Psoas muscle (tissue), 8 donors: ENCODE results near the gene FBLN1. TPM values are rescaled to one million over a fixed set of nuclear protein-coding genes. Genes with fewer than 3 reads are reported as not detected.

Source experiments
- ATAC-seq, 4 donors: fragments of 200-7000 bp; cut with Tn5 transposase; one replicate each; pipeline ENCODE4 v1.9.1; 2020; ENCODE audit warnings: moderate library complexity in 3 of 4, mild to moderate bottlenecking in 2 of 4
- DNase-seq, 2 donors: peaks; one replicate each; pipeline ENCODE4 v3.0.0-alpha.2; 2020
- H3K27ac ChIP-seq: fragments of 200-600 bp; one replicate; pipeline ENCODE4 v1.8.0; 2022
- H3K27me3 ChIP-seq, 3 donors: fragments of 200-600 bp in 1 of 3; one replicate each; pipeline versions ENCODE4 v1.6.1 to v1.8.0; 2013 to 2022; ENCODE audit warnings: low read length in 2 of 3, mild to moderate bottlenecking in 2 of 3, moderate library complexity in 1 of 3; ENCODE audit not compliant: insufficient read depth in 3 of 3
- H3K36me3 ChIP-seq, 2 donors: fragments of 200-600 bp in 1 of 2; one replicate each; pipeline versions ENCODE4 v1.6.1 to v1.8.0; 2013 to 2022; ENCODE audit warnings: low read depth in 1 of 2, mild to moderate bottlenecking in 1 of 2, moderate library complexity in 1 of 2; ENCODE audit not compliant: insufficient read depth in 1 of 2
- H3K4me1 ChIP-seq: fragments of 200-600 bp; one replicate; pipeline ENCODE4 v1.8.0; 2022
- H3K4me3 ChIP-seq: fragments of 200-600 bp; one replicate; pipeline ENCODE4 v1.8.0; 2022; ENCODE audit warnings: mild to moderate bottlenecking
- H3K9me3 ChIP-seq: fragments of 200-600 bp; one replicate; pipeline ENCODE4 v1.8.0; 2022
- WGBS, 3 donors: extraction: QIAGEN DNeasy Blood & Tissue Kit; methylation state at CpG; one replicate each; pipeline versions ENCODE4 v1.1.6 to v1.1.7; 2013; 5-methylcytosine and 5-hydroxymethylcytosine counted together
- intact Hi-C, 2 donors: fragments of 100-400 bp; cut with DNase I; formaldehyde crosslinking; loops; one replicate each; pipeline versions ENCODE4 v1.11.0 to v1.14.2; 2022
- polyA plus RNA-seq, 3 donors: library from polyadenylated mRNA; stranded (reverse); fragments of 200-250 nt; gene quantifications; one replicate each; pipeline ENCODE4 v1.2.3, GENCODE V29; 2013
- total RNA-seq, 4 donors: library from RNA; stranded (reverse); fragmentation: NEBNext Ultra II Directional in 2 of 4; extraction: Animal tissue kit (Norgen Biotek cat#: 25700) in 2 of 4; gene quantifications; one replicate each; pipeline versions ENCODE4 v1.2.1 to v1.2.4, GENCODE V29; 2021 to 2023
- TF ChIP-seq, protein P1 (sequence below): fragments of 200-600 bp; IDR thresholded peaks from one replicate; pipeline ENCODE4 v1.8.0; 2022; ENCODE audit warnings: antibody characterized with exemption
- donor health status: healthy with polysubstance abuse.
- donor health status: DM: no; HTN: no; CAD: no; lungs with moderate emphysema.
- donor health status: Bipolar disorder and iron deficiency.
- donor health status: healthy.
- donor health status: DM: yes; HTN: yes; CAD: no.
- donor health status: DM: no; HTN: no; CAD: no.
- donor health status: DM: no; HTN: no; CAD: no.
- donor health status: DM: yes; HTN: yes; CAD: no.

FBLN1 gene
- total and polyA plus RNA-seq, 7 donors: 10.5 to 95.7 (median 19.3) TPM

DNA sequence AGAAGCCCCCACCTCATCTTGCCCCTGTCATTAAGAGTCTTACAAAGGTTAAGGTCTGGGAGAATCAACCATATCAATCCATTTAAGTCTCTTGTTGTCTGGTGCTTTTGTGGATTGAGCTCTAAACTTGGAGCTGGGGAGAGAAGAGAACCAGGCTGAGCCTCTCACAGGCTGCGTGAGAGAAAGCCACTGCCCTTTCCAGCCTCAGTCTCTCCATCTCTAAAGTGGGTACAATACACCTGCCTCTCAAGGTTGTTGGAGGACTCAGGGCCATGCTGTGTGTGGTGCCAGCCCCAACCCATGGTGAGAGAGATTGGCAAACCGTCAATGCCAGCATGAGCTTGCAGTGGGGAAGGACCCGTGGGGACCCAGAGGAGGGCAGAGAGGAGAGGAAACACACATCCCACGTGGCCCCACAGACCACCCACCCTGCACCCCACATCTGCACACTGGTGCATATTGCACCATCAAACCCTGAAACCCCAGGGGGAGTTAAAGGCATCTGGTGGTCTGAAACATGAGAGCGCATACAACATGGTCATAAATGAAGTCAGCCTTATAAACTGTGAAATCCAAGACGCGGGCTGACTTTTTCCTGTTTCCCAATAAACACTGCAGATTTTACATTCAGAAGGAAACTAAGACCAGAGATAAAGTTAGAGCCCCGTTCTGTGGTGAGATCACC, 27.5 kb upstream of the FBLN1 start:
- intact Hi-C loops: no loop called here
- Histone ChIP-seq H3K27me3 (peaks cover 0 to 5% (median 0%) of the 10 kb centered on the region in 3 donors), H3K9me3 (no peaks in the 10 kb centered on the region), H3K4me3 (no peak overlapping the region), H3K4me1 (no peaks in the 10 kb centered on the region), H3K27ac (no peak overlapping the region), H3K36me3 (no peaks in the 10 kb centered on the region)
- DNase-seq (no peak), ATAC-seq (peak in 2 of 4 donors; percentile 41 to 54)
- TF ChIP-seq, protein P1, sequence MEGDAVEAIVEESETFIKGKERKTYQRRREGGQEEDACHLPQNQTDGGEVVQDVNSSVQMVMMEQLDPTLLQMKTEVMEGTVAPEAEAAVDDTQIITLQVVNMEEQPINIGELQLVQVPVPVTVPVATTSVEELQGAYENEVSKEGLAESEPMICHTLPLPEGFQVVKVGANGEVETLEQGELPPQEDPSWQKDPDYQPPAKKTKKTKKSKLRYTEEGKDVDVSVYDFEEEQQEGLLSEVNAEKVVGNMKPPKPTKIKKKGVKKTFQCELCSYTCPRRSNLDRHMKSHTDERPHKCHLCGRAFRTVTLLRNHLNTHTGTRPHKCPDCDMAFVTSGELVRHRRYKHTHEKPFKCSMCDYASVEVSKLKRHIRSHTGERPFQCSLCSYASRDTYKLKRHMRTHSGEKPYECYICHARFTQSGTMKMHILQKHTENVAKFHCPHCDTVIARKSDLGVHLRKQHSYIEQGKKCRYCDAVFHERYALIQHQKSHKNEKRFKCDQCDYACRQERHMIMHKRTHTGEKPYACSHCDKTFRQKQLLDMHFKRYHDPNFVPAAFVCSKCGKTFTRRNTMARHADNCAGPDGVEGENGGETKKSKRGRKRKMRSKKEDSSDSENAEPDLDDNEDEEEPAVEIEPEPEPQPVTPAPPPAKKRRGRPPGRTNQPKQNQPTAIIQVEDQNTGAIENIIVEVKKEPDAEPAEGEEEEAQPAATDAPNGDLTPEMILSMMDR: no peak
- WGBS, 3 donors: 43 to 44% (median 43%) methylated on average over 8 of the region's 8 CpGs

DNA sequence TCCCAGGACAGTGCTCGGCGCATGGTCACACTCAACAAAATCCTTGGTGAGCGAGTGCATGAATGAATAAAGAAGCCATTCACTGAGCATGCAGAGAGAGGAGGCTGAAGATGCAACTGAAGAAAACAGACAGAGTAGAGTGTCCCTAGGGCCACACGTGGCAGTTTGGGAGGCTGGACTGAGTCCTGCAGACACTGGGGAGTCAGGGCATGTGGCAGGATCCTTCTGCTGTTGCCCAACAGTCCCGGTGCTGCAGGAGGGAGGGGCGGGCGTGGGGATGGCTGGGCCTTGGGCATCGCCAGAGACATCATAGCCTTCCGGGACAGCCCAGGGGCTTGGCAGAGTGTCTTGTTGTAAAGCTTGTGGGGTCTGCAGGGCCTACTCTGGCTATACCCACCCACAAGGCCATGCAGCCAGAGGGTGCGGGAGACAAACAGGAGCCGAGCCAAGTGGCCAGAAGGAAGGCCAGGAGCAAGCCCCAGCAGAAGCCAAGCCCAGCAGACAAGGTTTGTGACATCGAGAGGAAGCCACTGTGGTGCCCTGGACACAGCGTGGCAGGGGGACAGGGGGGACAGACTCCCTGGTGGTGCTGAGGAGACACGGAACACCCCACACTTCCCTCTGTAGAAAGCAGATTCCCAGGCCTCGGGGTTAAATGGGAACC, 26.7 kb upstream of the FBLN1 start:
- peaks cover 0 to 5% (median 0%) of the 10 kb centered on the region in 3 donors for H3K27me3 ChIP-seq
- peak in 1 of 2 donors; percentile 76 for DNase-seq

DNA sequence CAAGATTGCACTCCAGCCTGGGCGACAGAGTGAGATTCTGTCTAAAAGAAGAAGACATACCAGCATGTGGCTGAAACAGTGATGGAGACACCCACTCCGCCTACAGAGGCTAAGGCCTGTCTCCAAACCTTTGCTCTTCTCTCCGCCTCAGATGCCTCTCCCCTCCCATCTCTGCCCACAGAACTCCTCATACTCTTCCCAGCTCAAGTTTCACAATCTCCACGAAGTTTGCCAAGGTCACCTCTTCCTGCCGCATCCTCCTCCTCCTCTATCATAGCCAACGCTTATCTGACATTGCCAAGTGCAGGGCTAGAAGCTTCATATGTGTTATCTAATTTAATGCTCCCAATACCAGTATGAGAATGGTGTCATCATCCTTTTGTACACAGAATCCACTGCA, 25.9 kb upstream of the FBLN1 start:
- ATAC-seq: no peak
- TF ChIP-seq, protein P1: no peak
- Histone ChIP-seq H3K27me3 (peaks cover 0 to 5% (median 0%) of the 10 kb centered on the region in 3 donors), H3K9me3 (no peaks in the 10 kb centered on the region), H3K4me3 (no peak overlapping the region), H3K4me1 (no peaks in the 10 kb centered on the region), H3K36me3 (no peaks in the 10 kb centered on the region), H3K27ac (no peak overlapping the region)
- no peak for DNase-seq
- intact Hi-C loops: no loop called here
- WGBS, 3 donors: 77 to 84% (median 79%) methylated on average over 6 of the region's 6 CpGs

More for the DNA sequence above, 26.7 kb upstream of the FBLN1 start:
- intact Hi-C loops: no loop called here
- Histone ChIP-seq H3K4me3 (no peak overlapping the region), H3K9me3 (no peaks in the 10 kb centered on the region), H3K4me1 (no peaks in the 10 kb centered on the region), H3K27ac (no peak overlapping the region), H3K36me3 (no peaks in the 10 kb centered on the region)
- TF ChIP-seq, protein P1: no peak
- 44 to 63% (median 46%) methylated on average over 15 of the region's 15 CpGs for WGBS, 3 donors
- ATAC-seq: peak in 3 of 4 donors; percentile 34 to 64 (median 37)

DNA sequence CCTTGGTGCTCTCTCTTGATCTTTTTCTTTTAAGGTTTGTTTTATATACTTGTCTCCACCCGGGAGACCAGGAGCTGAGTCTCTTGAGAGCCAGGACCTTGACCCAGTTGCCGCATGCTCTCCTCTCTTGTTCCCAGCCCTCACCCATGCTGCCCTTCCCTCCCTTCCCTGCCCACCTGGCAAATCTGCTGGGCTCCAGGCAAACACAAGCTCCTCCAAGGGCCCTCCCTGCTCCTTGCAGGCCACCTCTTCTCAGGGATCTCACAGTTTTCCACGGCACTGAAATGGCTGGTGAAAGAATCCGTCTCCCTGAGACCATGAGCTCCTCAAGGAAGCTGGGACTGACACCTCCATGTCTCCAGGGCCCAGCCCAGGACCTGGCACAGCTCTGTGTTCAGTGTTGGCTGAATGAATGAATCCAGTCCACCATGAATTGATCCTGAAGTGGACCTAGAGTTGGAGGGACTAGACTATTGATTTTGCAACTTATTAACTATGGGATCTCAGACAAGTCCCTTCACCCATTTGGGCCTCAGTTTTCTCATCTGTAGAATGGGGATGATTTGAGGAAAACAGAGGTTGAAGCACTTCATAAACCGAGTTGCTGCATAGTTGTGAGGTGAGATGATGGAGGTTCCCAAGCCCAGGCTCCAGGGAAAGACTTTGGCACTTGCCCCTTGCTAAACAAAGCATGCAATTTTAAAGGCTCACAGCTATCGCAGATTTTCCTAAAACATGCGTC, 25.1 kb upstream of the FBLN1 start:
- Histone ChIP-seq H3K27ac (no peak overlapping the region), H3K9me3 (no peaks in the 10 kb centered on the region), H3K27me3 (peaks cover 0 to 5% (median 0%) of the 10 kb centered on the region in 3 donors), H3K4me3 (no peak overlapping the region), H3K4me1 (no peaks in the 10 kb centered on the region), H3K36me3 (no peaks in the 10 kb centered on the region)
- intact Hi-C loops: no loop called here
- WGBS, 3 donors: 86 to 91% (median 88%) methylated on average over 7 of the region's 7 CpGs
- DNase-seq (no peak), ATAC-seq (no peak)
- TF ChIP-seq, protein P1: no peak
